Osteoblast (primary cell): Measurements from ENCODE around the gene RAD51B. TPM values are rescaled to one million over a fixed set of nuclear protein-coding genes. Genes with fewer than 3 reads are reported as not detected.
"Not testable (repeated sequence)": the region's sequence is repeated elsewhere in the genome, so short reads cannot be mapped to it uniquely, and the experiment has no call there.

Experiments
- DNase-seq: peaks from one replicate; pipeline ENCODE4 v3.0.0; 2011; ENCODE audit warnings: low spot score, mixed read lengths; ENCODE audit not compliant: insufficient read length; ENCODE audit errors: missing footprints
- H2AFZ ChIP-seq: 2 replicates; pipeline ENCODE4 v1.6.0; 2011; ENCODE audit warnings: mild to moderate bottlenecking, low read length
- H3K27ac ChIP-seq: 2 replicates; pipeline ENCODE4 v1.5.1; 2011; ENCODE audit warnings: mild to moderate bottlenecking, low read depth, low read length, moderate library complexity
- H3K27me3 ChIP-seq: 2 replicates; pipeline ENCODE4 v1.6.0; 2012; ENCODE audit warnings: mild to moderate bottlenecking, control low read depth, inconsistent platforms, low read length, moderate library complexity; ENCODE audit not compliant: insufficient read depth
- H3K36me3 ChIP-seq: 2 replicates; pipeline ENCODE4 v1.5.1; 2011; ENCODE audit warnings: mild to moderate bottlenecking, low read length, control low read depth, moderate library complexity; ENCODE audit not compliant: insufficient read depth
- H3K4me1 ChIP-seq: 2 replicates; pipeline ENCODE4 v1.5.1; 2011; ENCODE audit warnings: mild to moderate bottlenecking, low read length, control low read depth, moderate library complexity; ENCODE audit not compliant: insufficient read depth
- H3K4me2 ChIP-seq: 2 replicates; pipeline ENCODE4 v1.6.0; 2011; ENCODE audit warnings: mild to moderate bottlenecking, low read length; ENCODE audit not compliant: insufficient read depth
- H3K4me3 ChIP-seq: fragments of 200-600 bp; sonication (generic); 3 replicates; pipeline ENCODE4 v1.5.1; 2012; ENCODE audit warnings: mild to moderate bottlenecking, low read length, inconsistent platforms; ENCODE audit not compliant: insufficient read depth
- H3K79me2 ChIP-seq: 2 replicates; pipeline ENCODE4 v1.6.0; 2012; ENCODE audit warnings: mild to moderate bottlenecking, low read length, control low read depth, inconsistent platforms; ENCODE audit not compliant: insufficient read depth
- H3K9me3 ChIP-seq: 2 replicates; pipeline ENCODE4 v1.5.1; 2011; ENCODE audit warnings: low read depth, low read length, control low read depth
- H4K20me1 ChIP-seq: 2 replicates; pipeline ENCODE4 v1.6.0; 2012; ENCODE audit warnings: mild to moderate bottlenecking, low read length, control low read depth; ENCODE audit not compliant: insufficient read depth
- total RNA-seq: library from RNA; depleted of rRNA; stranded (reverse); fragments of >200 nt; gene quantifications from 2 replicates; pipeline ENCODE4 v1.2.3, GENCODE V29; 2012
- TF ChIP-seq, protein P1 (sequence below): IDR thresholded peaks from 2 replicates; pipeline ENCODE4 v1.5.1; 2011; ENCODE audit warnings: mild to moderate bottlenecking, low read depth, low read length, moderate library complexity; ENCODE audit errors: extremely low read depth

Gene RAD51B
- total RNA-seq, 1 donor, result 13.8 TPM

DNA sequence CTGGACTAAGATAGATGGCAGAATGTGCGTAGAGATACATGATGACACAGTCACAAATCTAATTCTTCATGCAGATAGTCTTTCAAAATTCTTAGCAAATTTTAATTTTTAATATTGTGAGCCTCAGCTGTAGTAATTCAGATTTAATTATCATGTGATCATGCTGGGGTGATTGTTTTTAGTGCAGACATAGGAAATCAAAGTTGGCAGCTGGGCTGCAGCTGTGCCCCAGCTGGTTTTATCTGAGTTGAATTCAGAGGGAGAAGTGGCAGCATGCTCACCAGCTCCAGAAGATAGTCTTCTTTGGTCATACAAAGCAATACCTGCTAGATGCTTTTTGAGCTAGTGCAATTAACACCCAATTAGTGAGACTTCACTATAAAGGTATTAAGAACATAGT lies 292.9 kb downstream of the RAD51B start:
- Histone ChIP-seq H4K20me1 (no peaks in the 10 kb centered on the region), H3K27ac (no peak overlapping the region)
- no peak for DNase-seq

DNA sequence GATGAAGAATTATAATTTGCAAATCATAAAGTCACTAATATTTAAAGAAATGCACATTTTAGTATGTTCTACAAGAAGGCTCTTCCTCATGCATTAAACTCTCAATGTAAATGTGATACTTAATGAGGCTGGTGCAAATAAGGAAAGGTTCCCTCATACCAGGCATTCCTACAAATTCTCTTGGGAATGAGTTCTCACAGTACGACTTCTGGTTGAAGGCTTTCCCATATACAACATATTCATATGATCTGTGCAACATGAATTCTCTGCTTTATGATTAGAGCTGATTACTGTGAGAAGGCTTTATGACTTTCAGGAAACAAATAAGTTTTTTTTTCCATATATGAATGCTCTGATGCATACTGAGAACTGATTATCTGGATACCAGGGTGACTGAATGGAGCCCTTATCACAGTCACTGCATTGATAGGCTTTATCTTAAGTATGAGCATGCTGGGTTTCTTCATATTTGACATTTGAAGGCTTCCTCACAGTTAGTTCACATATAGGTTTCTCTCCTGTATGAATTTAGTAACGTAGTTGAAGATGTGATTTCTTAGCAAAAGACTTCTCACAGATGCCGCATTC lies 293.9 kb downstream of the RAD51B start:
- TF ChIP-seq, protein P1, sequence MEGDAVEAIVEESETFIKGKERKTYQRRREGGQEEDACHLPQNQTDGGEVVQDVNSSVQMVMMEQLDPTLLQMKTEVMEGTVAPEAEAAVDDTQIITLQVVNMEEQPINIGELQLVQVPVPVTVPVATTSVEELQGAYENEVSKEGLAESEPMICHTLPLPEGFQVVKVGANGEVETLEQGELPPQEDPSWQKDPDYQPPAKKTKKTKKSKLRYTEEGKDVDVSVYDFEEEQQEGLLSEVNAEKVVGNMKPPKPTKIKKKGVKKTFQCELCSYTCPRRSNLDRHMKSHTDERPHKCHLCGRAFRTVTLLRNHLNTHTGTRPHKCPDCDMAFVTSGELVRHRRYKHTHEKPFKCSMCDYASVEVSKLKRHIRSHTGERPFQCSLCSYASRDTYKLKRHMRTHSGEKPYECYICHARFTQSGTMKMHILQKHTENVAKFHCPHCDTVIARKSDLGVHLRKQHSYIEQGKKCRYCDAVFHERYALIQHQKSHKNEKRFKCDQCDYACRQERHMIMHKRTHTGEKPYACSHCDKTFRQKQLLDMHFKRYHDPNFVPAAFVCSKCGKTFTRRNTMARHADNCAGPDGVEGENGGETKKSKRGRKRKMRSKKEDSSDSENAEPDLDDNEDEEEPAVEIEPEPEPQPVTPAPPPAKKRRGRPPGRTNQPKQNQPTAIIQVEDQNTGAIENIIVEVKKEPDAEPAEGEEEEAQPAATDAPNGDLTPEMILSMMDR, result no peak
- Histone ChIP-seq H3K4me2 (no peak overlapping the region), H3K79me2 (no peaks in the 10 kb centered on the region), H3K4me3 (no peak overlapping the region), H3K4me1 (no peaks in the 10 kb centered on the region), H3K27ac (no peak overlapping the region), H3K27me3 (no peaks in the 10 kb centered on the region), H3K36me3 (no peaks in the 10 kb centered on the region), H2AFZ (no peak overlapping the region), H4K20me1 (no peaks in the 10 kb centered on the region), H3K9me3 (no peaks in the 10 kb centered on the region)
- no peak for DNase-seq

More for the DNA sequence above, 292.9 kb downstream of the RAD51B start:
- Histone ChIP-seq H3K9me3 (no peaks in the 10 kb centered on the region), H3K79me2 (no peaks in the 10 kb centered on the region), H2AFZ (no peak overlapping the region), H3K4me1 (no peaks in the 10 kb centered on the region), H3K4me2 (no peak overlapping the region), H3K36me3 (no peaks in the 10 kb centered on the region), H3K27me3 (no peaks in the 10 kb centered on the region), H3K4me3 (no peak overlapping the region)
- TF ChIP-seq, protein P1, result no peak

DNA sequence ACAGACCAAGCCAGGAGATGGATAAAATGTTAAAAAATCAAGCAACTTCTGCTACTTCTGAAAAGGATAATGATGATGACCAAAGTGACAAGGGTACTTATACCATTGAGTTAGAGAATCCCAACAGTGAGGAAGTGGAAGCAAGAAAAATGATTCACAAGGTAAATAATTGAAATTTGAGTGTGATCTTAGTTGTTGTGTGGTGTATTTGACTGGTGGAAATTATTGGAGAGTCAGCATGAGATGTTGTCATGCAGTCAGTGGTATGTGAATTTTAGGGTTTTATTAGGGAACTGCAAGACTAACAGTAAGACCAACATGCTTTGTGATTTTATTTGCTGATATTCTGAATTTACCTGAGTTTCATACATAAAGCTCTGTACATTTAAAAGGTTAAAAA lies 296.4 kb downstream of the RAD51B start:
- not testable (repeated sequence) for DNase-seq, H3K79me2 ChIP-seq, H3K27ac ChIP-seq, H2AFZ ChIP-seq, H3K4me3 ChIP-seq, H3K4me2 ChIP-seq, H3K36me3 ChIP-seq, H3K9me3 ChIP-seq, H3K4me1 ChIP-seq, H4K20me1 ChIP-seq, H3K27me3 ChIP-seq

DNA sequence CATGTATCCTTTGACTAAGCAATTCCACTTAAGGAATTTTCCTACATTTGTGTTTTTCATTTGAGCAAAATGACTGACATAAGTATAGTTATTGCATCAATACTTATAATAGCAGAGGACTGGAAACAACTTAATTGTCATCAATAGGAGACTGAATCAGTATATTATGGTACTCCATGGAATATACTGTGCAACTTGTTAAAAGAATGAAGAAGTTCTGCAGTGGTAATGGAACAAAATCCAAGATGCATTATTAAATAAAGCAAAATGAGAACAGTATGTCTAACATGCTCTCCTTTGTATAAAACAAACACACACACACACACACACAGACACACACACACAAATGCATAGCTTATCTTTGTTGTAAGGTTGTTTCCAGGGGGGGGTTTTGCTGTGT lies 303.1 kb downstream of the RAD51B start:
- TF ChIP-seq, protein P1, result no peak
- Histone ChIP-seq H3K4me2 (no peak overlapping the region), H3K79me2 (no peaks in the 10 kb centered on the region), H3K27me3 (no peaks in the 10 kb centered on the region), H3K9me3 (no peaks in the 10 kb centered on the region), H4K20me1 (no peaks in the 10 kb centered on the region), H3K27ac (no peak overlapping the region), H3K4me1 (peaks cover 9% of the 10 kb centered on the region), H2AFZ (no peak overlapping the region), H3K4me3 (no peak overlapping the region), H3K36me3 (no peaks in the 10 kb centered on the region)
- DNase-seq, result no peak
